Ishikawa (cell line): ENCODE results near the gene FOXP1.

Experiments used
- CREB1 ChIP-seq: IDR thresholded peaks from 2 replicates; pipeline ENCODE4 v1.6.1; 2012; ENCODE audit warnings: low read depth
- EGR1 ChIP-seq: IDR thresholded peaks from 2 replicates; pipeline ENCODE4 v1.6.1; 2012
- MAX ChIP-seq: IDR thresholded peaks from 2 replicates; pipeline ENCODE4 v1.6.1; 2012
- REST ChIP-seq: IDR thresholded peaks from 2 replicates; pipeline ENCODE4 v1.6.1; 2012; ENCODE audit warnings: low read depth, mild to moderate bottlenecking
- TAF1 ChIP-seq: IDR thresholded peaks from 2 replicates; pipeline ENCODE4 v1.6.1; 2012; ENCODE audit warnings: low read depth, mild to moderate bottlenecking
- TEAD4 ChIP-seq: IDR thresholded peaks from 2 replicates; pipeline ENCODE4 v1.6.1; 2012

- TF ChIP-seq REST = no peak
- TF ChIP-seq CREB1 = no peak
- no peak for TF ChIP-seq MAX
- no peak for TF ChIP-seq TEAD4
- no peak for TF ChIP-seq EGR1
- no peak for TF ChIP-seq TAF1
Observed at GRCh38 chr3:71149959-71150954, 433.3 kb downstream of the FOXP1 start.
